PC-9 (cell line): ENCODE measurements around the gene SDCCAG8. TPM values are rescaled to one million over a fixed set of nuclear protein-coding genes. Genes with fewer than 3 reads are reported as not detected.

ENCODE experiments used
- BruUV-seq: library from RNA; stranded (reverse); fragments of 400-500 nt; replicated peaks from 2 replicates; lab custom pipeline; 2021; lab: Mats Ljungman, UMichigan
- CTCF ChIA-PET: fragments of 300-600 bp; sonication (Branson Sonifier 250); formaldehyde crosslinking; loops from one replicate; lab custom pipeline; 2022; ENCODE audit warnings: antibody characterized with exemption; lab: Charles Lee
- POLR2A ChIA-PET: fragments of 300-600 bp; sonication (Branson Sonifier 250); formaldehyde crosslinking; loops from one replicate; lab custom pipeline; 2022; ENCODE audit warnings: antibody characterized with exemption; ENCODE audit not compliant: unreplicated experiment; lab: Charles Lee
- DNase-seq, 2 experiments: peaks; one replicate each; pipeline versions ENCODE4 v3.0.0 to v3.0.0-alpha.2; 2015 to 2022; ENCODE audit warnings: mixed read lengths in 1 of 2
- H2AFZ ChIP-seq: fragments of 200-600 bp; sonication (generic); 2 replicates; pipeline ENCODE4 v1.8.1; 2017; ENCODE audit warnings: antibody characterized with exemption
- H3F3A ChIP-seq: fragments of 200-600 bp; sonication (generic); 2 replicates; pipeline ENCODE4 v1.8.1; 2017; ENCODE audit warnings: antibody characterized with exemption, mild to moderate bottlenecking, low read depth; ENCODE audit not compliant: insufficient read depth
- H3K27ac ChIP-seq: fragments of 200-600 bp; sonication (generic); 2 replicates; pipeline ENCODE4 v1.6.1; 2016; ENCODE audit warnings: mixed run types
- H3K27me3 ChIP-seq: fragments of 200-600 bp; sonication (generic); 2 replicates; pipeline ENCODE4 v1.6.1; 2016; ENCODE audit warnings: low read depth, mixed run types; ENCODE audit not compliant: insufficient read depth
- H3K36me3 ChIP-seq: fragments of 200-600 bp; sonication (generic); 2 replicates; pipeline ENCODE4 v1.6.1; 2016; ENCODE audit warnings: low read depth, mixed run types
- H3K4me1 ChIP-seq: fragments of 200-600 bp; sonication (generic); replicated peaks from 2 replicates; pipeline ENCODE4 v1.6.1; 2016; ENCODE audit warnings: mixed run types; ENCODE audit not compliant: insufficient read depth
- H3K4me2 ChIP-seq: fragments of 200-600 bp; sonication (generic); 2 replicates; pipeline ENCODE4 v1.6.1; 2017; ENCODE audit warnings: mixed run types
- H3K4me3 ChIP-seq: fragments of 200-600 bp; sonication (generic); 2 replicates; pipeline ENCODE4 v1.6.1; 2016; ENCODE audit warnings: mixed run types
- H3K79me2 ChIP-seq: fragments of 200-600 bp; sonication (generic); 2 replicates; pipeline ENCODE4 v1.6.1; 2017; ENCODE audit warnings: low read depth, mixed run types
- H3K9me2 ChIP-seq: fragments of 200-600 bp; sonication (generic); 2 replicates; pipeline ENCODE4 v1.8.1; 2017; ENCODE audit warnings: mild to moderate bottlenecking; ENCODE audit not compliant: insufficient read depth
- H3K9me3 ChIP-seq: fragments of 200-600 bp; sonication (generic); 2 replicates; pipeline ENCODE4 v1.8.1; 2016; ENCODE audit warnings: low read depth; ENCODE audit not compliant: insufficient read depth
- H4K20me1 ChIP-seq: fragments of 200-600 bp; sonication (generic); 2 replicates; pipeline ENCODE4 v1.8.1; 2017; ENCODE audit not compliant: insufficient read depth
- CTCF ChIP-seq: fragments of 200-600 bp; sonication (generic); conservative IDR thresholded peaks from 2 replicates; pipeline ENCODE4 v1.6.1; 2017; ENCODE audit warnings: mixed run types, antibody characterized with exemption, mild to moderate bottlenecking, moderate library complexity
- EZH2 ChIP-seq: fragments of 200-600 bp; sonication (generic); IDR thresholded peaks from 2 replicates; pipeline ENCODE4 v1.8.0; 2017; ENCODE audit warnings: antibody characterized with exemption, low read depth
- intact Hi-C: fragments of 100-400 bp; cut with micrococcal nuclease; formaldehyde crosslinking; loops from one replicate; pipeline ENCODE4 v1.10.0; 2022; ENCODE audit not compliant: unreplicated experiment
- total RNA-seq: library from RNA; stranded (reverse); gene quantifications from 2 replicates; pipeline ENCODE4 v1.2.3, GENCODE V29; 2021

SDCCAG8 gene
- total RNA-seq, 1 experiment from 2014 or later: 22.7 TPM

DNA sequence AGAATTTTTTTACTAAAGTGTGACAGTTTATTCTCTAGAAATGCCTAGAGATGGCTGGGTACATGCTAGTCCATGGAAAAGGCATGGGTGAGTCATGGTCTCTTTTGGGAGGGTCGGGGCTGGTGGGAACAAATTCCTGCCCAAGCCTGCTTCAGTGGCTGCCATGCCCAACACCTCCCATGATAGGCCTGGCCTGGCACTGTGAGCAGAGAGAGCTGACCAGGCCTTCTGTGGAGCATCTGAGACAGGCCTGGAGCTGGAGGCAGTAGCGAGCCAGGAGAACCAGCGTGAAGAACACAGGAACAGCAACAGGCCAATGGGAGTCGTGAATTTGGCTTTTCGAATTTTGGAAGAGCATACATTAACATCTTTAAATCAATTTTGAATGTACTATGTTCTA is 209.2 kb downstream of the SDCCAG8 start:
- no TSS peak for BruUV-seq
- no peaks in the 10 kb centered on the region for H3K9me3 ChIP-seq
- H2AFZ ChIP-seq: no peak overlapping the region
- intact Hi-C loops: no loop called here
- no peaks in the 10 kb centered on the region for H3K36me3 ChIP-seq
- H3K79me2 ChIP-seq: no peaks in the 10 kb centered on the region
- ChIA-PET POLR2A (no interaction called here), CTCF (no interaction called here)
- H3K4me2 ChIP-seq: no peak overlapping the region
- TF ChIP-seq EZH2 (no peak), CTCF (no peak)
- no peaks in the 10 kb centered on the region for H3K27me3 ChIP-seq
- DNase-seq: no peak
- no peaks in the 10 kb centered on the region for H3F3A ChIP-seq
- H3K9me2 ChIP-seq: no peaks in the 10 kb centered on the region
- no peak overlapping the region for H3K4me3 ChIP-seq
- no peaks in the 10 kb centered on the region for H4K20me1 ChIP-seq
- no peak overlapping the region for H3K27ac ChIP-seq
- no peaks in the 10 kb centered on the region for H3K4me1 ChIP-seq

DNA sequence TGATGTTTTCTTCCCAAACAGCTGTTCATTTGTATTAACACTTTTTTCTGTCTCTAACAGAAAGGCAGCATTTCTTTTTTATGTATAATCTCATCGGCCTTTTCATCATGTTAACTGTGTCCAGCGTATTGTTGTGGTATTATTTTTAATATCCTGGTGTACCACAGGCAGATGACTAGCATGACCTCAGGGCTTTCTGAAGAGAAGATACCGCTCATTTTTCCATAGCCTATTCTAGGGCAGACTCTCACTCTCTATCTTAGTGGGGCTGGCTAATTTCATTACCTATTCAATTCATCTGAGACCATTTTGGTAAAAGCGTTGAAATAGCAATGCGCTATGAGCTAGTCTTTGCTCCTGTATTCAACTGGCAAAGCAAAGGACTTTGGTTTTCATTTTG is 209.9 kb downstream of the SDCCAG8 start:
- Histone ChIP-seq H3K9me3 (no peaks in the 10 kb centered on the region), H3F3A (no peaks in the 10 kb centered on the region), H3K4me1 (no peaks in the 10 kb centered on the region), H3K27ac (no peak overlapping the region), H2AFZ (no peak overlapping the region), H3K9me2 (no peaks in the 10 kb centered on the region), H3K79me2 (no peaks in the 10 kb centered on the region), H3K36me3 (no peaks in the 10 kb centered on the region), H3K4me2 (no peak overlapping the region), H4K20me1 (no peaks in the 10 kb centered on the region), H3K27me3 (no peaks in the 10 kb centered on the region), H3K4me3 (no peak overlapping the region)
- POLR2A ChIA-PET: no interaction called here
- no peak for TF ChIP-seq EZH2
- no peak for TF ChIP-seq CTCF
- CTCF ChIA-PET: no interaction called here
- BruUV-seq: no TSS peak
- no peak for DNase-seq
- intact Hi-C loops: no loop called here

DNA sequence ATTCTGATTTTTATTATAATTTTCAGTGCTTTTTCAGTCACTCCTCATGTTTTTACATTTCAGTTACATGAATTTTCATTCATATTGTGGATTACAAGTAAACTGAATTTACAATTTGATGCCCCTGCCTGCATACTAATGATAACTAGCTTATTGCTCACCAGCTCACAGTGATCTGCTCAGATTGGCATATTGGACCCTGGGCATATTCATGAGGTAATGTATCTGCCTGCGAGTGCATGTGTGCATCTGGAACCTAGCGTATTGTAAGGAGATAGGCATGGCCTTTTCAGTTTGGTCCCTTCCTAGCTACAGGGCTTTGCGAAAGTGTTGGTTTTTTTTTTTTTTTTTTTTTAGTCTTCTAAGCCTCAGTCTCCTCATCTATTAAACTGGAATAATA is 213.7 kb downstream of the SDCCAG8 start:
- Histone ChIP-seq H3F3A (no peaks in the 10 kb centered on the region), H3K4me3 (no peak overlapping the region), H3K79me2 (no peaks in the 10 kb centered on the region), H3K27me3 (no peaks in the 10 kb centered on the region), H3K9me3 (no peaks in the 10 kb centered on the region), H3K4me2 (no peak overlapping the region), H3K36me3 (no peaks in the 10 kb centered on the region), H2AFZ (no peak overlapping the region), H3K9me2 (no peaks in the 10 kb centered on the region), H3K27ac (no peak overlapping the region), H4K20me1 (no peaks in the 10 kb centered on the region), H3K4me1 (no peaks in the 10 kb centered on the region)
- DNase-seq: no peak
- intact Hi-C loops: no loop called here
- POLR2A ChIA-PET: no interaction called here
- no TSS peak for BruUV-seq
- CTCF ChIA-PET: interaction anchor here (0.6 kb wide), 1 partner anchor 17 kb away, joined by 4 read pairs; no protein-coding TSS in a partner anchor
- no peak for TF ChIP-seq CTCF
- no peak for TF ChIP-seq EZH2
